SJCRH30 (cell line): Measurements from ENCODE around the gene RNF26. TPM values are rescaled to one million over a fixed set of nuclear protein-coding genes. Genes with fewer than 3 reads are reported as not detected.

Experiments
- DNase-seq, 2 experiments: peaks; one replicate each; pipeline ENCODE4 v3.0.0-alpha.2; 2015 to 2020
- H3K27ac ChIP-seq: fragments of 250-450 bp; sonication (Bioruptor Pico); 2 replicates; pipeline ENCODE4 v1.5.1; 2020; ENCODE audit warnings: mild to moderate bottlenecking, moderate library complexity
- H3K27me3 ChIP-seq: fragments of 250-450 bp; sonication (Bioruptor Pico); 2 replicates; pipeline ENCODE4 v1.5.1; 2020; ENCODE audit warnings: mild to moderate bottlenecking, moderate library complexity
- H3K36me3 ChIP-seq: fragments of 250-450 bp; sonication (Bioruptor Pico); 2 replicates; pipeline ENCODE4 v1.5.1; 2020; ENCODE audit warnings: mild to moderate bottlenecking, moderate library complexity
- H3K4me1 ChIP-seq: fragments of 250-450 bp; sonication (Bioruptor Pico); 2 replicates; pipeline ENCODE4 v1.5.1; 2020; ENCODE audit warnings: mild to moderate bottlenecking, moderate library complexity
- H3K4me3 ChIP-seq: fragments of 250-450 bp; sonication (Bioruptor Pico); 2 replicates; pipeline ENCODE4 v1.5.1; 2020; ENCODE audit warnings: mild to moderate bottlenecking, moderate library complexity
- H3K9me3 ChIP-seq: fragments of 250-450 bp; sonication (Bioruptor Pico); replicated peaks from 2 replicates; pipeline ENCODE4 v1.5.1; 2020; ENCODE audit warnings: mild to moderate bottlenecking, moderate library complexity
- total RNA-seq: library from RNA; depleted of rRNA; stranded (reverse); fragments of >200 nt; shearing (Covaris generic); gene quantifications from 2 replicates; pipeline ENCODE4 v1.2.3, GENCODE V29; 2014

Gene RNF26
- total RNA-seq, 1 experiment from 2014 or later, result 10.4 TPM

DNA sequence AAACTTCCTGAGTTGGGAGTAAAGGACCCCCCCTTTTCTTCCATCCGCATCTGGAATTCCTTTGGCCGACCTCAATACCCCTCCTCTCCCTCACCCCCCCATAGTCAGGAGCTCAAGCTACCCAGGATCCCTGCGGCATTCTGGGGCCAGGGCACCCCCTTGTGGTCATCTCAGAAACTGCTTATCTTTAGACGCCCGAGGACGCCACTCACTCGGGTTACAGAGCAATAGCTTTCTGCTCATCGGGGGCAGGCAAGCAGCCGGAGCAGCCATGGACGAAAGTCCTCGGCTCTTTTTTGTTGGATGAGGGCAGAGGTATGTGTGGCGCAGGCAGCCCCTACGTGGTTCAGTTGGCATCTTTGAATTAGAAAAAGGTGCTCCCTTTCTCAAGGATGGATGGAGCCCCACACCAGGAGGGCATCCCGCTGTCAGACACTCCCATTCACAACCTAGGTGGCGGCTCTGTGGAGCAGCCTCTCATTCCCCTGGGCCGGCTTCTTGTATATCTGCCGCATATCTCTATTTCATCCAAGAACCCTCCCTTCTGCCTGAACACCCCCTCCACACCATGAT lies 4.1 kb downstream of the RNF26 start:
- Histone ChIP-seq H3K27ac (no peak overlapping the region), H3K36me3 (no peaks in the 10 kb centered on the region), H3K9me3 (no peaks in the 10 kb centered on the region), H3K4me1 (peaks cover 5% of the 10 kb centered on the region; the same call in 1 of the 2 replicates), H3K4me3 (no peak overlapping the region), H3K27me3 (no peaks in the 10 kb centered on the region)
- DNase-seq, result peak; percentile 60 to 79

DNA sequence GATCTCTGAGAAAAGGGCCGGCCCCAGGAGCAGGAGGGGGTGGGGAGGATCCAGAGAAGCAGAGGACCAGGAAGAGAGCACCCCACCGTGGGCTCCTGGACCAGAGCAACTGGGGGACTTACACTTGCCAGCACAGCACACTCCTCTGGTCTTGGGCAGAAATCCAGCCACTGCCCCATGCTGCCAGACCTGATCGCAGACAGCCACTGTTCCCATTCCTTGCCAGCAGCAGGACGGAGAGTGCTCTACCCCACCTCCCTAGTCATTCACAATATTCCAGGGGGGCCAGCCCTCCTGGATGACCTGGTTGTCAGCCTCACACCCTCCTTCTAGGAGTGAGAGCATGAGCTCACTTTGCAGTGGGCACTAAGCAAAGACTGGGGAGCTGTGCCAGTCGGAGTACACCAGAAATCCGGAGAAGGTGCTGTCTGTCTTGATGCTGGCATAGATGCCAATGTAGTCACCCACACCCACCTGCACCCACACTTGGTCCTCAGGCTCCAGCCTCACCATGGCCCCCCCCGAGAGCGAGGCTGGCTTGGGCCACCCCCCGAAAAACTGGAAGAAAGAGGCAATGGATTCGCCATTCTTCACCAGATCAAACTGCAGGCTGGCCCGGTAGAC lies 4.8 kb downstream of the RNF26 start:
- H3K9me3 ChIP-seq, result no peaks in the 10 kb centered on the region
- no peak for DNase-seq
- no peak overlapping the region for H3K27ac ChIP-seq
- peaks cover 5% of the 10 kb centered on the region; the same call in 1 of the 2 replicates for H3K4me1 ChIP-seq
- no peaks in the 10 kb centered on the region for H3K36me3 ChIP-seq
- H3K4me3 ChIP-seq, result no peak overlapping the region
- H3K27me3 ChIP-seq, result no peaks in the 10 kb centered on the region

DNA sequence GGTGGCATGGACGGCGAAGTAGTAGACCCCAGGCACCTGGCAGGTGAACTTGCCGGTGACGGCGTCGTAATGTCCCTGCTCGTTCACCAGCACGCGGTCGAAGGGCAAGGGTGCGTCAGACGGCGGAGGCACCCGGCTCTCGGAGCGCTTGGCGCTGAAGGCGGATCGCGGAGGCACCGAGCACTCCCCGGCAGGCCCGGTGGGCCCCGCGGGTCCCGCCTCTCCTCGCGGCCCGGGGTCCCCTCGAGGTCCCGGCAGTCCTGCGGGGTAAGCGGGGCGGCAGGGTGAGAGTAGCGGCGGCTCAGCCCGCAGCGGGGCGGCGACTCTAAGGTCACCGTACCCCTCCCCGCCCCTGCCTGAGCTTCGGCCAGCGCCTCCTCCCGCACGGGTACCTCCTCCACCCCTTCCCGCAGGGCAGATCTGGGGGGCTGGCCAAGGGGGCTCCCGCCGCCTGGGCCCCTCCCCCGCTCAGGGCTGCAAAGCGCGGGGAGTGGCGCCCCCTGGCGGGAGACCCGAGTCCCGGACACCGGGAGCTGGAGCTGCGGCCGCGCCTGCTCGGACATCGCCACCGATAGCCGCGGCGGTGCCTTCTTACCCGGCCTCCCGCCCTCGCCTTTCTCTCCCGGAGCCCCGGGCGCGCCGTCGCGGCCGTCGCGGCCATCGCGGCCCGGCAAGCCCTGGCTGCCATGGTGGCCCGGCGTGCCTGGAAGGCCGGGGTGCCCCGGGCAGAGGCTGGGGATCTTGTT lies 5.4 kb downstream of the RNF26 start:
- H3K36me3 ChIP-seq, result no peaks in the 10 kb centered on the region
- peaks cover 5% of the 10 kb centered on the region; the same call in 1 of the 2 replicates for H3K4me1 ChIP-seq
- H3K27ac ChIP-seq, result no peak overlapping the region
- H3K4me3 ChIP-seq, result peak overlapping the region; percentile 54
- H3K27me3 ChIP-seq, result no peaks in the 10 kb centered on the region
- no peak for DNase-seq
- H3K9me3 ChIP-seq, result no peaks in the 10 kb centered on the region

DNA sequence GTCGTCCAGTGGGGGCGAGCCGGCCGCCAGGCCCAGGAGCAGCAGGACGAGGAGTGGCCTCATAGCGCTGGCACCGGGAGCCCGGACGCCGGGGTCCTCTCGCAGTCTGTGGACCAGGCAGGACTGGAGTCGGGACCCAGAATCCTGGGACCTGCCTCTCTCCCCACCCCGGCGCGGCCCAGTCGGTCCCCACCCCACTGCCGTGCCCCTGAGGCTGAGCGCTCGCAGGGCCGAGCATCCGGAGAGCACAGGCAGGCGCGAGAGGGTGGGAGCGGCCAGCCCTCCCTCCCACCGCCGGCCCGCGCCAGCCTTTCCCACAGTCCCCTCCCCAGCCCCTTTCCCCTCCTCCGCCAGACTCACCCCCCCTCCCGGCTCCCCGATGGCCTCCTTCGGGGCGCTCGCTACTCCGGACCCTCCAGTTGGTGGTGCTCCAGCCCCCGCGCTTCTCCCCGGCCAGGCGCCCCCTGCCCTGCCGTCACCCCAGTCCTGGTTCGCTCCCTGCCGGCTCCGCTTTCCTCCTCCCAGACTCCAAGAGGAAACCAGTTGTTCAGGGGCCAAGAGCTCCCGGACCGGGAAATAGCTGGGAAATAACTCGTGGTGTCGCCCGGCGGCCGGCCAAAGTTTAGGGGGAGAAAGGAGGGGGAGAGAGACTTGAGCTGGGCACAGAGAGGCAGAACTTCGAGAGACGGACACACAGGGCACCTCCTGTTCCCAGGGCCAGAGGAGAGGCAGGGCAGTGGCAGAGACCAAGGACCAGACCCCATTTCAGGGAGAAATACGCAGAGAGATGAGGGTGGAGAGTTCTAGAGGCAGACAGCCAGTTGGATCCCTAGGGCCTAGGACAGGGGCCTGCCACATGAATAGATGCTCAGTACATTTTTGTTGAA lies 6.3 kb downstream of the RNF26 start, which contains the start of gene C1QTNF5:
Gene C1QTNF5, minus strand, starts transcription at position 549 of the 887 bp plus-strand sequence. Its CDS starts 486 bp downstream, at position 63.
- peaks cover 5% of the 10 kb centered on the region; the same call in 1 of the 2 replicates for H3K4me1 ChIP-seq
- no peaks in the 10 kb centered on the region for H3K36me3 ChIP-seq
- H3K4me3 ChIP-seq, result peak within 1 kb of the TSS; percentile 54
- no peak within 1 kb of the TSS for H3K27ac ChIP-seq
- H3K27me3 ChIP-seq, result no peaks in the 10 kb centered on the region
- no peaks in the 10 kb centered on the region for H3K9me3 ChIP-seq
- DNase-seq, result peak in 1 of 2 experiments; percentile 42

DNA sequence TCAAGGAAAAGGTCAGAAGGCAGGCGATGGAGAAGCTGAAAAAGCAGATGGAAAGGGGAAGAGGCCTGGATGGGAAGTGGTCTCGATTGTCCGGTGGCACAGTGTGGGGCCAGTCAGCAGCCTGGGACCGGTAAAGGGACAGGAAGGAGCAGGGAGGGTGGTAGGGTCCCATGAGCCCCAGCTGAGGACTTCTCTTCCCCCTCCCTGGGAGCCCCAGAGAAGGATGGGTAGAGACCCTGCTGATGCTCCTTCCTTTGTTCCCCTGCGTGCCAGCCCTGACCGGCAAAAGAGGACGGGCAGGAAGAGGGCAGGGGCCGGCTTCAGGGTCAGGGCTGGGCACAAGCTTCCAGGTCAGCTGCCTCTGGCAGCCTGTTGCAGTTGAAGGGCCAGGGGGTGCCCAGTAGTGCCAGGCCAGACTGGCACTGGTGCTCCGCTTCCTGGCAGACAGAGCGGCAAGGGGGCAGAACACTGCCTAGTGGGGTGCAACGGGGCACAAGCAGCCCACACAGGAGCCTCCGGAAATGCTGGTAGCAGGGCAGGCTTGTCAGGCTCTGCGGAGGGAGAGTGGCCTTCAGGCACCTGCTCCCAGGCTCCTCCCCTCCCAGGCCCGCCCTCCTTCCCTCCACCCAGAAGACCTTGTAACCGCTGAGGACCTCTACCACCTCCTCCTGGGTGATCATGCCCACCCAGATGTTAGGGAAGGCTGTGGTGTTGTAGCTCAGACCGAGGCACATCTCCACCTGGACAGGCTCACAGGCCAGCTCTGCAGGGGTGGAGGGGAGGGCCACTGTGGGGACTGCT lies 7.1 kb downstream of the RNF26 start:
- Histone ChIP-seq H3K4me3 (no peak overlapping the region), H3K27me3 (no peaks in the 10 kb centered on the region), H3K4me1 (peaks cover 5% of the 10 kb centered on the region; the same call in 1 of the 2 replicates), H3K27ac (no peak overlapping the region), H3K36me3 (no peaks in the 10 kb centered on the region), H3K9me3 (no peaks in the 10 kb centered on the region)
- DNase-seq, result no peak

DNA sequence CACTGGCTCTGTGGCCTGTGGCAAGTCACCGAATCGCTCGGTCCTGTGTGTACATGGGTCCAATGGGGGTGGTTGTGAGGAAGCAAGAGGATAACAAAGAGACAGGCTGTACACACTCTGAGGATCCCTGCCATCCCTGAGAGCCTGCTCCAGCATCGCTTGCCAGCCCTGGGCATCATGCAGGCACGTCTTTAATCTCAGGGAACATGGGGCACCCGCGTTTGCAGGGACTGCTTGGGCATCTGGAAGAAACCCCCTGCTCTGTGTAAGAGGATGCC lies 7.6 kb downstream of the RNF26 start:
- Histone ChIP-seq H3K36me3 (no peaks in the 10 kb centered on the region), H3K27me3 (no peaks in the 10 kb centered on the region), H3K9me3 (no peaks in the 10 kb centered on the region), H3K4me1 (peaks cover 5% of the 10 kb centered on the region; the same call in 1 of the 2 replicates), H3K27ac (no peak overlapping the region), H3K4me3 (no peak overlapping the region)
- no peak for DNase-seq

DNA sequence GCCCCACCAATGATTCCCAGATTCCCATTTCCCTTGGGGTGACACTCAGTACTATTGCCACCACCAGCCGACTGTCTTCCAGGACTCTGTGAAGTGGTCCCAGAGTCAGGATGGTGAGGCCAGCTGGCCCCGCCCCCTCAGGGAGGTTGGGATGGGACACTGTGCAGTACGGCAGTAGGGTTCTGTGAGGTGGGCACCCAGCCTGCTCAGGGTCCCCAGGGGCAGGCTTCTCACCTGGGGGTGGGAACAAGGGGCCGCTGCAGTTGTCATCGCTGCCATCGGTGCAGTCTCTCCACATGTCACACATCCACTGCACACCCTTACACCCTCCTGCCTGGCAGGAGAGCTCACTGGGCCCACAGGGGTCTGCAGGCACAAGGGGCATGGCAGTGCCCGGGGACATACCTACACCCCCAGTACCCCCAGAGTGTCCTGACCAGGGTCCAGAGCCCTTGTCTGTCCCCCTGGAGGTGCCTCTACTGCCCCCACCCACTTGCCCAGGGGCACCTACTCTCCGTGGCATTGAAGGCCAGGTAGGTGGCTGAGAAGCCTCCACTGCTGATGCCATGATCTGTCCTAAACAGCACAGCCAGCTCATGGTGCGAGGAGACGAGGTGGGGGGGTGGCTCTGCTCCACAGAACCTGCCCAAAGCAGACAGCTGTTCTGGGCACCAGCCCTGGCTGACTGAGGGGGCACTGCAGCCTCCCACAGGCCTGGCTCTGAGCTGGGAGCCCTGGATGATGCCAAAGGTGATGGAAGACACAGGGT lies 8.2 kb downstream of the RNF26 start:
- Histone ChIP-seq H3K27me3 (no peaks in the 10 kb centered on the region), H3K4me3 (no peak overlapping the region), H3K4me1 (peaks cover 4% of the 10 kb centered on the region; the same call in 1 of the 2 replicates), H3K27ac (no peak overlapping the region), H3K36me3 (no peaks in the 10 kb centered on the region), H3K9me3 (no peaks in the 10 kb centered on the region)
- no peak for DNase-seq

DNA sequence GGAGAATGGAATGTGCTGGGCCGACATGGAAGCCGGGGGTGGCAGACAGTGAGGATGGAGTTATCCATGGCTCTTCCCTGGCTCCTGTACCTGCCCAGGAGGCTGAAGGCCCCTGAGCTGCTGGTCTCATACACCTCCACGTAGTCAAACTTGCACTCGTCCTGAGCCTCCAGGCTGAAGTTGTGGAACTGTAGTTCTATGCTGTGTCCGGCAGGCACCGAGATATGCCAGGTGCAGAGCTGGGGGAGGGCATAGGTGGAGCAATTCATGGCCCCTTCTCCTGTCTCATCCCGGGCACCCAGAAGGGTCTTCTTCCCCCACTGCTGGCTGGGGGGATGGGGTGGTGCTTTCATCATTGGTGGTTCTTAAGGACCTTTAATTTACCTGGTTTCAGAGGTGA lies 9.4 kb downstream of the RNF26 start:
- no peak for DNase-seq
- H3K9me3 ChIP-seq, result no peaks in the 10 kb centered on the region
- no peaks in the 10 kb centered on the region for H3K27me3 ChIP-seq
- H3K4me3 ChIP-seq, result no peak overlapping the region
- 0 out of 2 replicates have a peak, but pooled peaks cover 4% of the 10 kb centered on the region for H3K4me1 ChIP-seq
- H3K27ac ChIP-seq, result no peak overlapping the region
- no peaks in the 10 kb centered on the region for H3K36me3 ChIP-seq

DNA sequence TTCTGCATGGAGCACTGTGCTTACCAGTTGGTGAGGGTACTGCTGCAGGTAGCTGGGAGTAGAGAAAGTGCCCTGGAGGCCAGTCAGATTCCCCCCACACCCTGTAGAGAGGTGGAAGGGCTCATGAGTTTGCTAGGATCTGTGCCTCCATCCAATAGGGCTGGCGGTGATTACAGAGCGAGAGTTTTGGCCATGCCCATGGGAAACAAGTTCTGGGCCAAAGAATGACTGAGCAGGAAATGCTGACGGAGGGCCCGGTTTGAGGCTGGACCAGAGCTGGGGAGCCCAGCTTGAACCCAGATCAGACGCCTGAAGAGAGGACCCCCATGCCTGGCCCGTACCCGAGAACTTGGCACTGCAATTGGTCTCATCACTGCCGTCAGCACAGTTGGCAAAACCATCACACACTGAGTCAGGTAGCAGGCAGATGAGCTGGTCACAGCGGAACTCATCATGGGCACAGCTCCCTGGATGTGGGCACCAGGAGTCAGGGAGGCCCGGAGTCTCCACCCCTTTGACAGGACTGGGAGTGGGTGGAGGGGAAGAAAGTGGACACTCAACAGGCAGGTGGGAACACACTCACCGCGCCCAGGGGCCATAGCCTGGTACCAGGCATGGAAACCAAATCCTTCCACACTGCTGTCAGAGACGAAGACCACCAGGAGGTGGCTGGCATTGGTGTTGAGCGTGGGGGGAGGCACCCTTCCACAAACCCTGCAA lies 10.1 kb downstream of the RNF26 start:
- no peak for DNase-seq
- no peak overlapping the region for H3K4me3 ChIP-seq
- no peaks in the 10 kb centered on the region for H3K9me3 ChIP-seq
- H3K4me1 ChIP-seq, result 0 out of 2 replicates have a peak, but pooled peaks cover 4% of the 10 kb centered on the region
- H3K36me3 ChIP-seq, result no peaks in the 10 kb centered on the region
- H3K27me3 ChIP-seq, result no peaks in the 10 kb centered on the region
- no peak overlapping the region for H3K27ac ChIP-seq

DNA sequence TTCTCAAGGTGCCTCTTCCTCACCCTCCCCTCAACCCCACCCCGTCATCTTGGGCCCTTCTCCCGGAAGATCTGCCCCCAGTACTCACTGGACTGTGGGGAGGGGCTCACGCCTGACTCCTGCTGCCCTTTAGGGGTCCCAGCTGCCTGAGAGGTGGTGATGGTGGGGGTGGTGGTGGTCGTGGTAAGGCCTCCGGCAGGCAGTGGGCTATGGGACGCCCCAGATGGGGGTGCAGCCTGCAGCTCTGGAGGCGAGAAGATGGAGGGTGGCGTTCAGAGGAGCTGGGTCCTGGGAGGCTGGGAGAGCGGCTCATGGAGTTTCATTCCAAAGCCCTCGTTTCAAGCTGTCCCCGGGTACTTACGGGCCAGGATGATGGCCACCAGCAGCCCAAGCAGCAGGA lies 11.4 kb downstream of the RNF26 start:
- Histone ChIP-seq H3K27ac (no peak overlapping the region), H3K4me1 (0 out of 2 replicates have a peak, but pooled peaks cover 4% of the 10 kb centered on the region), H3K27me3 (no peaks in the 10 kb centered on the region), H3K9me3 (no peaks in the 10 kb centered on the region), H3K4me3 (no peak overlapping the region), H3K36me3 (no peaks in the 10 kb centered on the region)
- DNase-seq, result no peak

DNA sequence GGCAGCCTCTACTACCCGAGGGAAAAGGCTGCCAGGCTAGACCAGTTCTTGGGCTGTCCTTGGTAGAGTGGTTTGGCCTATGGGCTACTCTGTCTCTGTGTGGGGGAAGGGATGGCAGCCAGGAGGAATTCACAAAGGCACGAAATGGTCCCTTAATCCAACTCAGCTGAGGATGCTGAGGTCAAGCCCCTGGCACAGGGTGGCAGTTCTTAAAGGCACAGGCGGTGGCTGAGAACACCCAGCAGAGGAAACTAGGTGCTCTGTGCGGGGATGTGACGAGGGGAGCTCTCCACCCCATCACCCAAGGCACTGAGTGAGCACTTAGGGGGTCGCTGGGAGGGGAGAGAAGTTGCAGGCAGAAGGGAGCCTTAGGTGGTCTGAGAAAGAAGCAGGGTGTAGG lies 12.3 kb downstream of the RNF26 start, which contains the start of gene MFRP:
Gene MFRP, minus strand, starts transcription at position 101 of the 400 bp plus-strand sequence. CDS start 192 bp downstream, outside the sequence.
- Histone ChIP-seq H3K4me3 (no peak within 1 kb of the TSS), H3K27me3 (no peaks in the 10 kb centered on the region), H3K27ac (no peak within 1 kb of the TSS), H3K9me3 (no peaks in the 10 kb centered on the region), H3K36me3 (no peaks in the 10 kb centered on the region), H3K4me1 (0 out of 2 replicates have a peak, but pooled peaks cover 4% of the 10 kb centered on the region)
- no peak for DNase-seq

DNA sequence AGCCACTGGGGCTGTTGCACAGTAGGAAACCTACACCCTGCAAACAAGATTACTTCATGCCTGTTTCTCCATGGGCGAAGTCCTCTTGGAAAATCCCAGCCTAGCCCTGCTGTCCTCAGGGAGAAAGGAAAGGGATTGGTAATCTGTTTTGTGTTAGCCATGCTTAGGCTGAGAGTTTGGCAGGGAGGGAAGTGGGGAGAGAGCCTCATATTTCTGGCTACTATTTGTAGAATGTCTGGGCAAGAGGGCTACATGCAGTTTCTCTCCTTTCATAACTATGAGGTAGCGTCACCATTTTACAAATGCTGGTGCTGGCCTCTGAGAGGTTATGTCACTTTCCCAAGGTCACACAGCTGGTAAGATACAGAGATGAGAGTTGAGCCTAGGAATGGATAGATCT lies 12.9 kb downstream of the RNF26 start:
- Histone ChIP-seq H3K36me3 (no peaks in the 10 kb centered on the region), H3K27me3 (no peaks in the 10 kb centered on the region), H3K4me3 (no peak overlapping the region), H3K9me3 (no peaks in the 10 kb centered on the region), H3K27ac (no peak overlapping the region), H3K4me1 (0 out of 2 replicates have a peak, but pooled peaks cover 4% of the 10 kb centered on the region)
- no peak for DNase-seq
